HG02981 (cell line): ENCODE results near the gene EP400.
A peak's percentile ranks its signal among the peaks of the same experiment; 100 is the strongest.

Experiments
- ATAC-seq: cut with Tn5 transposase; IDR thresholded peaks from one replicate; pipeline ENCODE4 v1.9.1; 2021; ENCODE audit warnings: mild to moderate bottlenecking, moderate library complexity; ENCODE audit not compliant: unreplicated experiment

The EP400 gene, protein sequence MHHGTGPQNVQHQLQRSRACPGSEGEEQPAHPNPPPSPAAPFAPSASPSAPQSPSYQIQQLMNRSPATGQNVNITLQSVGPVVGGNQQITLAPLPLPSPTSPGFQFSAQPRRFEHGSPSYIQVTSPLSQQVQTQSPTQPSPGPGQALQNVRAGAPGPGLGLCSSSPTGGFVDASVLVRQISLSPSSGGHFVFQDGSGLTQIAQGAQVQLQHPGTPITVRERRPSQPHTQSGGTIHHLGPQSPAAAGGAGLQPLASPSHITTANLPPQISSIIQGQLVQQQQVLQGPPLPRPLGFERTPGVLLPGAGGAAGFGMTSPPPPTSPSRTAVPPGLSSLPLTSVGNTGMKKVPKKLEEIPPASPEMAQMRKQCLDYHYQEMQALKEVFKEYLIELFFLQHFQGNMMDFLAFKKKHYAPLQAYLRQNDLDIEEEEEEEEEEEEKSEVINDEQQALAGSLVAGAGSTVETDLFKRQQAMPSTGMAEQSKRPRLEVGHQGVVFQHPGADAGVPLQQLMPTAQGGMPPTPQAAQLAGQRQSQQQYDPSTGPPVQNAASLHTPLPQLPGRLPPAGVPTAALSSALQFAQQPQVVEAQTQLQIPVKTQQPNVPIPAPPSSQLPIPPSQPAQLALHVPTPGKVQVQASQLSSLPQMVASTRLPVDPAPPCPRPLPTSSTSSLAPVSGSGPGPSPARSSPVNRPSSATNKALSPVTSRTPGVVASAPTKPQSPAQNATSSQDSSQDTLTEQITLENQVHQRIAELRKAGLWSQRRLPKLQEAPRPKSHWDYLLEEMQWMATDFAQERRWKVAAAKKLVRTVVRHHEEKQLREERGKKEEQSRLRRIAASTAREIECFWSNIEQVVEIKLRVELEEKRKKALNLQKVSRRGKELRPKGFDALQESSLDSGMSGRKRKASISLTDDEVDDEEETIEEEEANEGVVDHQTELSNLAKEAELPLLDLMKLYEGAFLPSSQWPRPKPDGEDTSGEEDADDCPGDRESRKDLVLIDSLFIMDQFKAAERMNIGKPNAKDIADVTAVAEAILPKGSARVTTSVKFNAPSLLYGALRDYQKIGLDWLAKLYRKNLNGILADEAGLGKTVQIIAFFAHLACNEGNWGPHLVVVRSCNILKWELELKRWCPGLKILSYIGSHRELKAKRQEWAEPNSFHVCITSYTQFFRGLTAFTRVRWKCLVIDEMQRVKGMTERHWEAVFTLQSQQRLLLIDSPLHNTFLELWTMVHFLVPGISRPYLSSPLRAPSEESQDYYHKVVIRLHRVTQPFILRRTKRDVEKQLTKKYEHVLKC (N-terminal part only)

DNA sequence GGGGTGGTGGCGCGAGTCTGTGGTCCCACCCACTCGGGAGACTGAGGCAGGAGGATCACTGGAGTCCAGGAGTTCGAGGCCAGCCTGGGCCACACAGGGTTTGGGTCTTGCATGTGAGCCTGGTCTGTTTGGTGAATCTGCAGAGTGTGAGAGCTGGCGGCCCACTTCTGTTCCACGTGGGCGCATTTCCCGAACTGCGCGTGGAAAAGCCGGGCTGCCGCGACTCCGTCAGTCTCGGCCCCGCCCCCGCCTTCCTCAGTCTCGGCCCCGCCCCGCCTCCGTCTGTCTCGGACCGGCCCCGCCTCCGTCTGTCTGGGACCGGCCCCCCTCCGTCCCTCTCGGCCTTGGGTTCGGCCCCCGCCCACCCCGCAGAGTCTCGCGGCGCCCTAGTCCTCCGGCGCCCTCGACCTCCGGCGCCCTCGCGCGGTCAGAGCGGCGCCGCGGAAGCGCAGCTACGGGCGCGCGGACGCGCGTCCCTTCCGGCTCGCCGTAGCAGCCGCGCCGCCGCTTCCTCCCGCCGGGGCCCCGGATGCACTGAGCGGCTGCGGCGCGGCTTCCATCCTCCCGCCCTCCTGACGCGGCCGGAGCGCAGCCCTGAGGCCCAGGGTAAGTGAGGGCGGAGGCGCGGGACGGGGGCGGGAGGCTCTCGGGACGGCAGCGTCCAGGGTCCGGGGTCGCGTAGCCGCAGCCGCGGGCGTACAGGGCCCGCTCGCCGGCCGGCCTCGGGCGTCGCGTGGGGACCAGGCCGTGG, at the start of gene EP400:
Gene EP400 (plus strand): TSS at position 512 of the 751 bp plus-strand sequence. CDS start 10,678 bp downstream, outside the sequence.
- ATAC-seq = peak; percentile 90

DNA sequence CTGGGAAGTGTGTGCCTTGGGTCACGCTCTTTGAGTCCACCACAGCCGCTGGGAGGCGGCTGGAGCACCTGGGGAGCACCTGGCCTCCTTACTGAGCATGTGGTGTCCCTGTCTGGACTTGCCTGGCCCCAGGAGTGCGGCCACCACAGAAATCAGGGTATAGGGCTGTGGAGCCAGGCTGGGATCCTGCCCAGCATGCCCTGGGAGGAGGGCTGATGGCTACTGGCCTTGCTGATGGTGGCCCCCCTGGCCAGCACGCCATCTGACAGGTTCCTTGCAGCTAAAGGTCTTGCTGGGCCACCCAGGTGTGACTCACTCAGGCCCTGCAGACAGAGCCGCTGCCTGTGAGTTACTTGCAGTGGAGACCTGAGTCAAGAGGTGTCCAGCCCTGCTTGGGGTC, 49.3 kb upstream of the EP400 start:
- no peak for ATAC-seq

DNA sequence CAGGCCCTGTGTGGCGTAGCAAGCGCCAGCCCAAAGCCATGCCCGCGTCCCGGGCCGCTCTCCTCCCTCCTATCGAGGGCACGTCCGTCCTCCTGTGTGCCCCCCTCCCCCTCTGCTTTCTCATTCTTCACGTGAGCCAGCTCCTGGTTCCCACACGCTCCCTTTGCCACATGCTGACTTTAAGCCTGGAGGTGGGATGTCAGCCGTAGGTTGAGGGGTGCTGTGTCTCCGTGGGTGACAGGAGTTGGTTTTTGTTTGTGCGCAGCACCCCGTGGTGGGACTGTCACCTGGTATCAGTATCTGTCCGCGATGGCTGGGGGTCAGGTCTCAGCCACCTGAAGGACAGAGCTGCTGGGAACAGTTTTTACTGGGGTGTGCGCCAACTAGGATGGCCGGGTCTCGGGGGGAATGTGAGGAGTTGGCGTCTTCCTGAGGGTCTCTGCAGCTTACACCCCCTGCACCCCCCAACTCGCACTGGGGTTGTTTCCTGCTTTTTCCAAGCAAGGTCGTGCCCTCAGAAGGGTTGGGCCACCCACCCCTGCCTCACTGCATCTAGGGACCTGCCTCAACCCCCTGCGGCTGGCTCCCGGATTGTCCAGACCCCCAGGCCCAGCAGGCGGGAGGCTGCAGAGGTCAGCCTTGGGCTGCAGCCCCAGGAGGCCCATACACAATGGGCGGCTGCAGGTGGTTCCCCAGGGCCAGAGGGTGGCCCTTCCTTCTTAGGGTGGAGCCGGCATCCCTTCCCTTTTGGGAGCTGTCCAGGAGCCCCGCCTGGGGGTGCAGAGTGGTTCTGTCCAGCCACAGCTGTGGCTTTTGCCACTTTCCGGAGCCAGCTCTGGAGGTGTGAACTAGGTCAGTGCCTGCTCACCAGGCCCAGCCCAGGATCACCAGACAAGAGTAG, 48.1 kb upstream of the EP400 start:
- no peak for ATAC-seq

DNA sequence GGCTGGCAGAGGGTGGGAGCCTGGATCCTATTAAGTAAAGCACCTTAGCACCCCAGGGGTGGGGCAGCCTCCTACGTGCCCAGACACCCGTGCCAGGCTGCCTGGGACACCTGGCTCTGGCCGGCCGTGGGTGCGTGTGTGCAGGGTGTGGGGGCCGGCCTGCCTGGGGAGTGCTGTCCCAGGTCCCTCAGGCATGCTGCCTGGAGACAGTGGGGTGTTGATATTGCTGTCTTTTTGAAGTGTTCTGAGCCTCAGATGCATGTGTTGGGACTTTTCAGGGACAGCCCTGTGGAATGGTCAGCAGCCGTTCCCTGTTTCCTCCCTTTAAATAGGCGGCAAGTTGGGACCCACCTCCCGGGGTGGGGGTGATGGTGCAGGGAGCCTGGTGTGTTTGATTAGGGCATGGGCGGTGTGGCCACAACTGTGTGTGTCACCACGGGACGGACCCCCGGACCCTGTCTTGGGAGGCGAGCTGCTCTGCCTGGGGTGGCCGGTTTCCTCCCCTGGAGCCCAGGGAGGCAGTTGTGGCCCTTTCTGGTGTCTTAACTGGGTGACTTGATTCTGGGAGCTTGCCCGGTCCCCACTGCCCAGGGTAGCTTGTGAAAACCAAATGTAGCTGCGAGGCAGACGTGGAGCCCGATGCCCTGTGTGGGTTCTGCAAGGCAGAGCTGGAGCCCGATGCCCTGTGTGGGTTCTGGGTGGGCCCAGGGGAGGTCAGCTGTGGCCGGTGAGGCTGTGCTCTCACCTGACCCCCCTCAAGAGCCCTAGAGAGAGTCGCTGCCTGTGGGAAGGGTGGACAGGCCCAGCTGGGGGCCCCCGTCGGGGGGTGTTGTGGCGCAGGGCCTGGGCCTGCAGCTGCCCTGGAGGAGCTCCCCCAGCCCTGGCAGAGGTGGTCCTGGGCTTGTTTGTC, 47.2 kb upstream of the EP400 start:
- ATAC-seq = no peak

GRCh38 chr12:131903270-131904255, 46.2 kb upstream of the EP400 start:
- ATAC-seq = no peak

GRCh38 chr12:131904346-131904745, 45.4 kb upstream of the EP400 start:
- no peak for ATAC-seq

DNA sequence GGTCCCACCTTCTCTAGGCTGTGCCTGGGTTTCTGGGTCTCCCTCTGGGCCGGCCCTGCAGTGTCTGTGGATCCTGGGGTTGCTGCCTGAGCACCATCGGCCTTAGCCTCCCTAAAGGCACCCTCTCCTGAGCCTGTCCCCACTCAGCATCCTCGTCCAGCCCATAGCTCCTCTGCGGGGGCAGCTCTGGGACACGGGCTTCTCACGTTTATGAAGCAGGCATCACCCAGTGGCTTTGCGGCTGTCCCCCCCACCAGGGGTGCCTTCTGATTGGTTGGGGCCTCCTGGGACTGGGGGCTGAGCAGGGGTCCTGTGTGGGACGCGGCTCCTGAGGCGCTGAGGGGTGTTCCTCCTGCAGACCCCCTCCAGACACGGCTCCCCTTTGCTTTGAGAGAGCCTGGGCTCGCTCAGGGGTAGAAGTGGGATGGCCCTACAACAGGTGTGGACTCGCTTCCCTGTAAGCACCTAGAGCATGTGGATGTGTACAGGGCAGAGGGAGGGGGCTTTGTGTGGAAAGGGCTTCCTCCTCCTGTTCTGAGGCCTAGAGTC, 44.6 kb upstream of the EP400 start:
- no peak for ATAC-seq

DNA sequence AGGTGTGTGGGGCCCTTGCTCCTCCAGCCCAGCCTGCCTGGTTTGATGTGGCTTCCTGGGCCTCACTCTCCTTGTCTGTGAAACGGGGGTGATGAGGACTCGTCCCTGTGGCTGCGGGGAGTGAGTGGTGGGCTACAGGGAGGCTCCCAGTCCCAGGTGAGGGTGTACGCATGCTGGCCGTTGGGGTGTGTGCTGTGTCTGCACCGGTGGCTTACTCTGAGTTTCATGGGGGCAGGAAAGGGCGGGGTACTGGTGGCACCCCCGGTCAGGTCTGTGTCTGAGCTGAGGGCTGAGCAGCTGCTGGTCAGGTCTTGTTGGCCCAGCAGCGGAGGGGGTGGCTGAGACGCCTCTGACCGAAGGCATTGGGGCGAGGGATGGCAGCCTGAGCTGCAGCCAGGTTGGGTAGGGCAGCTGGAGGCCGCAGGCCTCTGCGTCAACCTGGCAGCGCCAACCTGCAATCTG, 44.1 kb upstream of the EP400 start:
- ATAC-seq = no peak

- no peak for ATAC-seq
Observed at GRCh38 chr12:131907379-131908091, 42.2 kb upstream of the EP400 start.

DNA sequence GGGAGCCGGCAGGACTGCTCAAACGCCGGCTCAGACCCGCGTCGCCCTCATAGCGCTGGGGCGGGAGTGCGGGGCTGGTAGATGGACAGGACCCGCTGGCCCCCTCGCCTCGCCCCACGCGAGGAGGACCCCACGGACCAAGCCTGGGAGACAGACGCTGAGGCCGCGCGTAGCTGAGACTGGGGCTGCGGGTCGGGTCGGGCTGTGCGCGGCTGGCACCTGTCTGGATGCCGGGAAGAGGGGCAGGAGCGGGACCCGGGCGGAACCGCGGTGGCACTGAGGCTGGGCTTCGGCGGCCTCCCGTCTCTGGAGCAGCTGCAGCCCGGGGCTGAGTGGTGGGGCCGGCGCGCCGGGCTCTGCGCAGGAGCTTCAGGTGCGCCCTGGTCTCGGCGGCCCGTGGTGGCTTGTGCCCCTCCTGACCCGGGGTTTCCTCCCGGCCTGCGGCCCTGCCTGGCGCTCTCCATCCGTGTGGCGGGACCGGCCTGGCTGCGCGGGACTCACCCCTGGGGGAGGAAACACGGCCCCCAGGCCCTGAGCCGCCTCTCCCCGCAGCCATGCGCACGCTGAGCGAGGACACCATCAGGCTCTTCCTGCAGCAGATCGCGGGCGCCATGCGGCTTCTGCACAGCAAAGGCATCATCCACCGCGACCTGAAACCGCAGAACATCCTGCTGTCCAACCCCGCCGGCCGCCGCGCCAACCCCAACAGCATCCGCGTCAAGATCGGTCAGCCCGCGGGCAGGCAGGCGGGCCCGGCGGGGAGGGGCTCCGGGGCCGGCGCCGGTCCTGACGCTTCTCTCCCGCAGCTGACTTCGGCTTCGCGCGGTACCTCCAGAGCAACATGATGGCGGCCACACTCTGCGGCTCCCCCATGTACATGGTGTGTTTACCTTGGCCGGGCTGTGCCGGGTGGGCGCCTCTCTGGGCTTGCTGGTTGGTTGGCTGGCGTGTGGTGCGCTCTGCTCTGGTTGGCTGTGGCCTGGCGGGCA, 41.4 kb upstream of the EP400 start:
- ATAC-seq = no peak

DNA sequence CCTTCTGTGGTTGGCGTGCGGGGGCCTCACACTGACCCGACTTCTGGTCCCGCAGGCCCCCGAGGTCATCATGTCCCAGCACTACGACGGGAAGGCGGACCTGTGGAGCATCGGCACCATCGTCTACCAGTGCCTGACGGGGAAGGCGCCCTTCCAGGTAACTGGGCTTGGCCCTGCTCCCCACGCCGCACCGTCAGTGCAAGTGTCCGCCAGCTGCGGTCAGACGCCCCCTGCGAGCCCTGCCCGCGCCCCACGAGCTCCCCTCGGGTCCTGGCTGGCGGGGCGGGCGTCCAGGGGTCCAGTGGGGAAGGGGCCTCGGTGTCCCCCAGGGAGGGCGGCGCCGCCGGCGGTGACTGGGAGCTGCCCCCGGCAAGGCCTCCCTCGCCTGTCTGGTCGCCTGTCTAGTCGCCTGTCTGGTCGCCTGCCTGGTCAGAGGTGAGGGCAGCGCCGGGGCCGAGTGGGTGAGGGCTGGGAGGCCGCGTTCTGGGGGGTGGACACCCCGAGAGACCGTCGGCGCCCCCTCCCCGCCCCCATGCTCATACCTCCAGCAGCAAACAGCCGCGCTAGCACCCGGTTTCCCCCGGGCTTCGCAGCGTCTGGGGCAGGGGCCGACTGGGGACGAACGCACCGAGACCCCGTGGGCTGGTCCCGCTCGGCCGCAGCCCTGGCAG, 40.5 kb upstream of the EP400 start:
- no peak for ATAC-seq

- no peak for ATAC-seq
Observed at GRCh38 chr12:131909752-131910219, 40.0 kb upstream of the EP400 start.

GRCh38 chr12:131910302-131911027, 39.3 kb upstream of the EP400 start:
- no peak for ATAC-seq
